Embryonic facial prominence (tissue), 1 donor: ENCODE data around the gene RNF111.
"Not testable (repeated sequence)": the region's sequence is repeated elsewhere in the genome, so short reads cannot be mapped to it uniquely, and the experiment has no call there.

Source experiments
- DNase-seq: peaks from one replicate; pipeline ENCODE4 v3.0.0-alpha.2; 2016; ENCODE audit errors: extremely low spot score

RNF111 gene

DNA sequence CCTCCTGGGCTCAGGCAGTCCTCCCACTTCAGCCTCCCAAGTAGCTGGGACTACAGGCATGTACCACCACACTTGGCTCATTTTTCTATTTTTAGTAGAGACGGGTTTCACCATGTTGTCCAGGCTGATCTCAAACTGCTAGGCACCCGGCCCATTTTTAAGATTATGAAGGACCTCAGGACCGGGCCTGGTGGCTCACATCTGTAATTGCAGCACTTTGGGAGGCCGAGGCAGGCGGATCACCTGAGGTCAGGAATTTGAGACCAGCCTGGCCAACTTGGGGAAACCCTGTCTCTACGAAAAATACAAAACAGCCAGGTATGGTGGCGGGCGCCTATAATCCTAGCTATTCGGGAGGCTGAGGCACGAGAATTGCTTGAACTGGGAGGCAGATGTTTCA is 12.8 kb downstream of the RNF111 start:
- not testable (repeated sequence) for DNase-seq

DNA sequence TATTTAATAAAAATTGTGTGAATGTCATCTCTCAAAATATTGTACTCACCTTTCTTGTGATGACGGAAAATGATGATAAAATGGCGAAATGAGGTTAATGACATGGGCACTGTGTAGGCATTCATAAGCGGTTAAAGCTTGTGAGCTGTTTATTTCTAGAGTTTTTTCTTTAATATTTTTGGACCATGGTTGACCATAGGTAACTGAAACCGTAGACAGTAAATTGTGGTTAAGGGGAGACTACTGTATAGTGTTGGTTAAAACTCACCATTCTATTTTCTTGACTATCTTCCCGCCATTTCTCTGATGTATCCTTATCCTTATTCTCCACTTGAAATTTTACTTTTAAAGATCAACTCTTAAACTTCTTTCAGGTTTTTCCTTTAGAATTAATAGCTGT is 14.5 kb downstream of the RNF111 start:
- no peak for DNase-seq

DNA sequence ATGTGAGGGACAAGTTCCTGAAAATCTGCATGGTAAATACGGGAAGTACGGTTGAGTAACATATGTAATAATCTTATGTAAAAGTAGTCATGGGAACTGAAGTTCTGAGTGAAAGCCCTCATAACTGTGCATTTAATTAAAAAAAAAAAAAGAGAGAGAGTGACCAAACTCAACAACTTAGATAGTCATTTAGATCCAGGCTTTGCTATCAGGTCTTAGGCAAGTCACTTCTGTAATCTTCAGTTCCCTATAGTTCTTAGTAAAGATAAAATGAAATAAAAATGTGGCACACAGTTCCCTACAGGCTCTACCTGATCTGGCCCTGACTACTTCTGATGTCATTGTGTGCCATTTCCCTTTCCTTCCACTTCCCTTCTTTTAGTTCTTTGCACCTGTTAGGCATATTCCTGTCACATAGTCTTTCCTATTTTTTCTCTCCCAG is 15.0 kb downstream of the RNF111 start:
- DNase-seq = no peak

DNA sequence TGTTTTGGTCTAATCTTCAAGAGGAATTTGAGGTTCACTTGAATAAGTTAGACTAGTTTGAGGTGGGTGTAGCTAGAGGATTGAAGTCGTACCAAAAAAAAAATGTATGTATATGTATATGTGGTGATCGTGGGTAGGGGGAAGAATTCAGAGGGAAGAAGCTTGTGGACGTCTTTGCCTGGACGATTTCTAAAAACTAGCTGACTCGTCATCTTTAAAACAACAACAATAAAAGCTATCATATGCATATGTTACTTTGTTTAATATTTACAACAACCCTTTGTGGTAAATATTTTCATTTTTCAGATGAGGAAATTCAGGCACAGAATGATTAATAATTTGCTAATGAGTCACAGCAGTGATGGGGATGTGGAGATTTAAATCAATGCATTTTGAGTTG is 18.1 kb downstream of the RNF111 start:
- no peak for DNase-seq

DNA sequence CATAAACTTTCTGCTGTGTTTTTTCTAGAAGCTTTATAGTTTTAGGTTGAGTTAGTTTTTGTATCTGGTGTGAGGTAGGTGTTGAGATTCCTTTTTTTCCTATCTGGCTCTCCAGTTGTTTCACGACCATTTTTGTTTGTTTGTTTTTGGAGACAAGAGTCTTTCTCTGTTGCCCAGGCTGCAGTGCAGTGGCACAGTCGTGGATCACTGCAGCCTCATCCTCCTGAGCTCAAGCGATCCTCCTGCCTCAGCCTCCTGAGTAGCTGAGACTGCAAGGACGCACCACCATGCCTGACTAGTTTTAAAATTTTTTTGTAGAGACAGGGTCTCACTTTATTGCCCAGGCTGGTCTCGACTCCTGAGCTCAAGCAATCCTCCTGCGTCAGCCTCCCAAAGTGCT is 20.6 kb downstream of the RNF111 start:
- DNase-seq = no peak

DNA sequence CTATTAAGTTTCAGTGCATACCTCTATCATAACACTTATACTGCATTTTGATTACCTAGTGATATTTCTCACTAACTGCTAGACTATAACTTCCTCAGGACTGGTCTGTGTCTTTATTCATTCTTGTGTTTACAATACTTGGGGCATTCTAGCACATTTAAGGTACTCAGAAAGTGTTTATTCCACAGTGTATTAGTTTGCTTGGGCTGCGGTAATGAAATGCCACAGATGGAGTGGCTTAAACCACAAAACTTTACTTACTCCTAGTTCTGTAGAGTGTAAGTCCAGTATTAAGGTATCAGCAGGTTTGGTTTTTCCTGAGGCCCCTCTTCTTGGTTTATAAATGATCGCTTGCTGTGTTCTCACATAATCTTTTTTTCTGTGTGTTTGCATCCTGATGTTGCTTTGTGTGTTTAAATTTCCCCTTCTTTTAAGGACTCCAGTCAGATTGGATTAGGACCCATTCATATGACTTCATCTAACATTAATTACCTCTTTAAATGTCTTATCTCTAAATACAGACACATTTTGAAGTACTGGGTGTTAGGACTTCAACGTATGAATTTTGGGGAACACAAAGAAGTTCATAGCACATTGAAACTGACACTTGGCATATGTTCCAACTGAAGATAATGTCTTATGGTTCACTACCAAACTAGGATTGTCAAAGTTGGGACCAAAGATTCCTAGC is 23.9 kb downstream of the RNF111 start:
- no peak for DNase-seq

DNA sequence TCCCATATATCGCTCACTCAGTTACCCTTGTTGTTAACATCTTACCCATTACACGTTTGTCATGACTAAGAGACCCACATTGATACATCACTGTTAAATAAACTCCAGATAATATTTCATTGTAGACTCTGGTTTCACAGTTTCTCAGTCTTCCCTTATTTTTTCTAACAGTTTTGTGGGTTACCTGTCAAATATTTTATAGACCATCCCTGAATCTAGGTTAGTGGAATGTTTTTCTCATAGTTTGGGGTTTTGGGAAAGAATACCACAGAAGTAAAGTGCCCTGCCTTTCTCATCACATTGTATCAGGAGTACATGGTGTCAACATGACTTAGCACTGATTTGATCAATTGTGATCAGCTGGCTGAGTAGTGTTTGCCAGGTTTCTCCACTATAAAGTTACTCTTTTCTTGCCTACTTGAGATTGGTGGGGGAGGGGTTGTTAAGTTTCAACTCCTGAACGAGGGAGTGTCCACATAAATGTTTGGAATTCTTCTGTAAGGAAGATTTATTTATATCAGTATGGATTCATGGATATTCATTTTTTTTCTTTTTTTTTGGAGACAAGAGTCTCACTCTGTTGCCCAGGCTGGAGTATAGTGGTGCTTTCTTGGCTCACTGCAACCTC is 25.9 kb downstream of the RNF111 start:
- DNase-seq = no peak

DNA sequence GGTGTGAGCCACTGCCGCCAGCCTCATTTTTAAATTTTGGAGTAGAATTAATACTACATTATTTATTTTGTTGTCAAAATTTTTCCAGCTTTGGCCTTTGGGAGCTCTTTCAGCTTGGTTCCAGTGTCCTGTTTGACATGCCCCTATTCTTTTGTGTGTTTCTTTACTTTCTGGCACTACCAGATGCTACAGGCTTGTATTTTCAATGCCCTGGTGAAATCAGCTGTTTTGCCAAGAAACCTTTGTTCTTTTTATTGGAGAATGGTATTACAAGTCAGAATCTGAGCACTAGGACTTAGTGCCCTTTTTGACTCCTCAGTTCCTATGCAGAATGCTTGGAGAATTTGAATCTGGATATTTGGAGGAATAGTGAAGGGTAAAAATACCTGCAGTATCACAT is 26.6 kb downstream of the RNF111 start:
- DNase-seq = no peak

DNA sequence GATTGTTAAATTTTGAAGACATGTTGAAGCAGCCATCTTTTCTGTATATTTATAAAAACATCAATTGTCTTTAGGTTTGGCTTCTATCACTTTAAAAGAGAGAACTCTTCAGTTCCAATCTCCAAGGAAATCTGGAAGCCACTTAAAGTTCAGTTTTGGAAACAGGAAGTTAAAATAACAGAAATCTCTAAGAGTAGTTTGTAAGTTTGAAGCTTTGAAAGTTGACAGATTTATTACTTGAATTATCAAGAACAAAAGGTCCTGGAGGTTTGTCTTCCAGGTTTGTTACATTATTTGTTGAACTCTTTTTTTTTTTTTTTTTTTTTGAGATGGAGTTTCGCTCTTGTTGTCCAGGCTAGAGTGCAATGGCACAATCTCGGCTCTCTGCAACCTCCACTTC is 30.0 kb downstream of the RNF111 start:
- no peak for DNase-seq

DNA sequence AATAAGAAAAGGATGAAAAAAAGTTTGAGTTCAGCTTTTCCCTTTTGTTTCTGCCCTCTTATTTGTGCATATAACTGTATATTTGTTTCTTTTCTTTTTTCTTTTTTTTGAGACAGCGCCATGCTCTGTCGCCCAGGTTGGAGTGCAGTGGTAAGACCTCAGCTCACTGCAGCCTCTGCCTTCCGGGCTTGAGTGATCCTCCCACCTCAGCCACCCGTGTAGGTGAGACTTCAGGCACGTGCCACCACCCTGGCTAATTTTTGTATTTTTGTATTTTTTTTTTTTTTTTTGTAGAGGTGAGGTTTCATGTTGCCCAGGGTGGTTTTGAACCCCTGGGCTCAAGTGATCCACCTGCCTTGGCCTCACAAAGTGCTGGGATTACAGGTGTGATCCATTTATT is 31.4 kb downstream of the RNF111 start:
- DNase-seq = no peak

DNA sequence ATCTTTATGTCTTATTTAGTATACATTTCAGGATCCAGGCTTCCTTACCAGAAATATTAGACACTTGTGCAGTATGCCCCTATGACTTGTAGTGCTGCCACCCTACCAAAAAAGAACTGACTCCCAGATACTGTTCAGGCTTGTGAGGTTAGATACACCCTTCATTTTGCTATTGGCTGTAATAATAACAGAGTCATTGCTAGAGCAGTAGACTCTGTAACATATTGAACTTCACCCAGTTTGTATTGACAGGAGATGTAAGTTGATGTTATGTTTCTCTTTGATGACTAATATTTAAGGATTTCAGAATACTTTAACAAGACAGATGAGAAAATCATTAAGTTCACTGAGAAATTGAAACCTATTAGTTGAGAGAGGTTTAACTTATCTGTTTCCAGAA is 32.9 kb downstream of the RNF111 start:
- no peak for DNase-seq

DNA sequence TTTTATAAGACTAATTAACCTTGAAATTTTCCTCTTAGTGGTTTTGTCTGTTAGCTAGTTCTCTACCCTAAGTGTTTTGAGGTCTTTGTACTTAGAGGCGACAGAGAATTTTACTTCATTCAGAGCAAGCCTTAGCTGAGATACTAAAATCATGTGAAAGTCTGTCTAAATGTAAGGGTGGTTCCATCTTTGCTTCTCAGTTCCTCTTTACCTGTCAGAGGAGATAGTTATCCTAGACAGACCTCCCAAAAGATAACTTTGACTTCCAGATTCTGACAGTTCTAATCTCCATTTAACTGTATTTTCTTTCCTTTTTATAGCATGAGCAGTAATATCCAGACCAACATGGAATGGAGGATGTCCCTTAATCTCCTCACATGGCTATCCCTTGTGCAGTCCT is 34.7 kb downstream of the RNF111 start:
- DNase-seq = no peak

DNA sequence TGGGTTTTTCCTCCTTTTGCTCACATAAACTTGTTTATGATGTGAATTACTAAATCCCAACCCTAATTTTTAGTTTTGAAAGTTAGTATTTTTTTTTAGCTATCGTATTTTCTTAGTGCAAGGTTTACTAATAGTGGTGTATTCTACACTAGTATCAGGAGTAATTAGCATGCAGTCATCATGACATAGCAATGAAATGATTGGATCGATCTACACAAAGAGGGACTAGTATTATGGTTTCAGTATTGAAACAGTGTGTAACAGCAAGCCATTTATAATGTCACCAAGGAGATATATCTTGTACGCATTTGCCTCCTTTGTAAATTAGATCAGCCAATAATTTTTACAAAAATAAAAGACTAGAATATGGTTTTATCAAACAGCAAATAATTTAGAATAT is 38.7 kb downstream of the RNF111 start:
- DNase-seq = no peak

DNA sequence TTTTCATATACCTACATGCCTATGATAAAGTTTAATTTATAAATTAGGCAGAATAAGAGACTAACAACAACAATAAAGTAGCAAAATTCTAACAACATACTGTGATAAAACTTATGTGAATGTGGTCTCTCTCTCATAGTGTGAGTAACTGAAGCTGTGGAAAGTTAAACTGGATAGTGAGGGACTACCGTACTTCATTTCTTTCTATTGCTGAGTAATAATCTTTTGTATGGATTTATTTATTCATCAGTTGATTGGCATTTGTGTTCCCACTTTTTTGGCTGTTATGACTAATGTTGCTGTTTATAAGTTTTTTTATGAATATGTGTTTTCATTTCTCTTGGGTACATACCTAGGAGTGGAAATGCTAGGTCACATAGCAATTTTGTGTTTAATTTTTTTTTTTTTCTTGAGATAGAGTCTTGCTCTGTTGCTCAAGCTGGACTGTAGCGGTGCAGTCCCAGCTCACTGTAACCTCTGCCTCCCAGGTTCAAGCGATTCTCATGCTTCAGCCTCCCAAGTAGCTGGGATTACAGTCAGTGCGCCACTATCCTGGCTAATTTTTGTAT is 41.0 kb downstream of the RNF111 start:
- DNase-seq = no peak

DNA sequence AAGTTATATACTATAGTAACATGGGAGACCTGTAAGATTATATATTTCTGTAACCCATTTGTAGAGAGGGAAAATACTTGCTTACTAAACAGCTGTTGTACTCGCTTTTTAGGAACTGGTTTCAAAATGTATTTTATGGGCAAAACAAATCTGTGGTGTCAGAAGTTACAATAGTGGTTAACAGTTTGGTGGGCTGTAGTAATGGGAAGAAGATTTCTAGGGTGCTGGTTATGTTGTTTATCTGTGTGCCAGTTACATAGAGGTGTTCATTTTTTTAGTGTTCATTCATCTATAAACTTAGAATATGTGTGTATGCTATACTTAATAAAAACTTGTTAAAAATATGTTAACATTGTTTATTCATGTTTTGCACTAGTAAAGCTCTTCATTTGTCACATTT is 42.1 kb downstream of the RNF111 start:
- DNase-seq = no peak

DNA sequence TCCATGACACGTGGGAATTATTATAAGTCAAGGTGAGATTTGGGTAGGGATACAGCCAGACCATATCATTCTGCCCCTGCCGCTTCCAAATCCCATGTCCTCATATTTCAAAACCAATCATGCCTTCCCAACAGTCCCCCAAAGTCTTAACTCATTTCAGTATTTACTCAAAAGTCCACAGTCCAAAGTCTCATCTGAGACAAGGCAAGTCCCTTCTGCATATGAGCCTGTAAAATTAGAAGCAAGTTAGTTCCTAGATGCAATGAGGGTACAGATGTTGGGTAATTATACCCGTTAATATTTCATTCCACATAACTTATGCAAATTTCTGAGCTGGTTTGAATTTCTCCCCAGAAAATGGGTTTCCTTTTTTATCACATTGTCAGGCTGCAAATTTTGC is 47.7 kb downstream of the RNF111 start:
- DNase-seq = no peak

DNA sequence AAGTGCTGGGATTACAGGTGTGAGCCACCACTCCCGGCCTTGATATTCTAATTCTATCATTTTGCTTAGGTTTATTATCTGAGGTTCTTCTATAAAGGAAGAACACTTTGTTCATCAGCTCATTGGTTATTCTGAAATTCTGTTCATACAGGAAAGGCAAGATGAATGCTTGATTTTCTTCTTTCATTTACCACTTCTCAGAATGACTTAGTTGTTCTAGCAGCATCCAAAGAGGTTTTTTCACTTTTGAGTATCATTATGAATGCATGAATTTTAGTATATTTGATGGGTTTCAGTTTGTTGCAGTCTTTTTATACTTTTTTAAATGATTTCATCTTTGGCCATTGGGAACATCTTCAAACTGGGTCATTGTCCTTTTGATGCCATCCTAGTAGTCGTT is 51.8 kb downstream of the RNF111 start:
- DNase-seq = no peak

DNA sequence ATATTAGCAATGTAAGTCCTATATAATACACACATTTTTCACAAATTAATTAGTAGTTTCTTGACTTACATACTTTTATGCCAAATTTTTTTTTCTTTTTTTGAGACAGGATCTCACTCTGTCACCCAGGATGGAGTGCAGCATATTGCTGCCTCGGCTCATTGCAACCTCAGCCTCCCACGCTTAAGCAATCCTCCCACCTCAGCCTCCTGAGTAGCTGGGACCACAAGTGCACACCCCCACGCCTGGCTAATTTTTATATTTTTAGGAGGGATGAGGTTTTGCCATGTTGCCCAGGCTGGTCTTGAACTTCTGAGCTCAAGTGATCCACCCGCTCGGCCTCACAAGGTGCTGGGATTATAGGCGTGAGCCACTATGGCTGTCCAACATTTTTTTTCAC is 54.6 kb downstream of the RNF111 start:
- DNase-seq = no peak

DNA sequence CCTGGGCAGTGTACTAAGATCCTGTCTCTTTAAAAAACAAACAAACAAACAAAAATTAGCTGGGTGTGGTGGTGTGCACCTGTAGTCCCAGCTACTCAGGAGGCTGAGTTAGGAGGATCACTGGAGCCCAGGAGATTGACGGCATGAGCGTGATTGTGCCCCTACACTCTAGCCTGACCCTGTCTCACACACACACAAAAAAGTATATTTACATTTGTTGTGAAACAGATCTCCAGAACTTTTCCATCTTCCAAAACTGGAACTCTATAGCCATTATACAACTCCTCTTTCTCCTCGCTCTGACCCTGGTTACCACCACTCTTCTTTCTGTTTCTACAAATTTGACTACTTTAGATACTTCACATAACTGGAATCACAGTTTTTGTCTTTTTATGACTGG is 61.4 kb downstream of the RNF111 start:
- no peak for DNase-seq

DNA sequence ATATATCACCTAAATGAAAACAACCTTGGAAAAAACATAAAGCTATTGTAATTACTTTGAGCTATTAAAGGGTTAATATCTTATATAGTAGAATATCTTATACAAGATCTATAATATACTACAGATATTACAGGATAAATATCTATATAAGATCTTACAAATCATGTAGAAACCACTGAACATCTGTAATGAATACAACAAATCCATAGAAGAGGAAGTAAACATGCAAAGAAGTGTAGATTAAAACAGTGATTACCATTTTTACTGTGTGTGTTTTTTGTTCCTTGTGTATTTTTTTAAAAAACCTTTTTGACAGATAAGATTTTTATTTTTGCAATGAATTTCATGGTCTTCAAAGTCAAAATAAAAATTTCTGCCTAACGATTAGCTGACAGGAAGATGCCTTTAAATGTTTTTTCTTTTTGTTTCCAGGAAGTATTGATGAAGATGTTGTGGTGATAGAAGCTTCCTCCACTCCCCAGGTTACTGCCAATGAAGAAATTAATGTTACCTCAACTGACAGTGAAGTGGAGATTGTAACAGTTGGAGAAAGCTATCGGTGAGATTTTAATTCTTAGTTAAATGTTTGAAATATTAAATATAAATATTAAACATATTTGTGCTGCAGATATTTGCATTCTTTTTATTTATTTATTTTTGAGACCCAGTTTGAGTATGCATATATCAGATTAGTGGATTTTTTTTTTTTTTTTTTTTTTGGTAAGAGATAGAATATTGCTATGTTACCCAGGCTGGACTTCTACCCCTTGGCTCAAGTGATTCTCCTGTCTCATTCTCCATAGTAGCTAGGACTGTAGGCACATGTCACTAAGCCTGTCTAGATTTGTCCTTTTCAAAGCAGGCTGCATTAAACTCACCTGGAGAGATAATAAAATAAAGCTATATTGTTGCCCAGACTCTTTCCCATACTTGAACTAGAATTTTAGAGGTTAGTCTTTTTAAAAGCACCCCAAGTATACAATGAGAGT is 64.7 kb downstream of the RNF111 start:
- DNase-seq = no peak

DNA sequence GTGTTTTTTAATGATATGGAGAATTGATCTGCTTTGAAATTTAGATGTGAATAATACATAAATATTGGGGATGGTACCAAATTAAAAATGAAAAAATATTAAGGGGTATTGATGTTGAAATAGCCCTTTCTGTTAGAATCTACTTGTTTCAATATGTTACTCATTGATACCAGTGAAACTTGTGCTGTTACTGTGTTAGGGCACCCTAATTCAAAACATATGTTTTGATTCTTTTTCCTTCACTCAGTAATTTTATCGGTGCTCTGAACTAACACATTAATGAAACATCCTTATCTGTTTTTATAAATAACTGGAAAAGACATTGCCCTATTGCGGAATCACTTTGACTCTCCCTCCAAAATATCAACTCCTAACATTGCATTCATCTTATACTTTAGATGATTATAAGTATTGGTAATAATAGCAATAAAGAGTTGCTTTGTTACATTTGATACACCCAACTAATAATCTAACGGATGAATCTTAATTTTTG is 65.5 kb downstream of the RNF111 start:
- no peak for DNase-seq

DNA sequence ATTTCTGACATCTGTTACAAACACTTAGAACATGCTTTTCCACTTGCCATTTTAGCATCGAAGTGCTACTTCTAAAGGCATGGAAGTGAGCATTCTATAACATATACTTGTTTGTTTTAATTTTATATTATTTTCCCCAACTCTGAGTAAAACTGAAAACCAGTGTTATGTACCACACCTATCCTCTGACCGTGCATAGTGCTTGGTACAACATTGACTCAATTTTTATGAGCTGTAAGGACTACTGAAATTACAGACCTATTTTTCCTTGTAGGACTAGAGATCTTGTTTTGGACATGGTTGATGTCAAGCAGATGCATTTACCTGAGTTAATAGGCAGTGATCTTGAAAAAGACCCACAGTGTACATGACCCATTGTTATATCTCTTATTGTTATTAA is 66.0 kb downstream of the RNF111 start:
- no peak for DNase-seq
